ENCODE data around the gene OVAAL. TPM values are rescaled to one million over a fixed set of nuclear protein-coding genes. Genes with fewer than 3 reads are reported as not detected.

Gene OVAAL
- total RNA-seq, 2 donors from 2014 or later: 0.62 TPM; not detected in 1

DNA sequence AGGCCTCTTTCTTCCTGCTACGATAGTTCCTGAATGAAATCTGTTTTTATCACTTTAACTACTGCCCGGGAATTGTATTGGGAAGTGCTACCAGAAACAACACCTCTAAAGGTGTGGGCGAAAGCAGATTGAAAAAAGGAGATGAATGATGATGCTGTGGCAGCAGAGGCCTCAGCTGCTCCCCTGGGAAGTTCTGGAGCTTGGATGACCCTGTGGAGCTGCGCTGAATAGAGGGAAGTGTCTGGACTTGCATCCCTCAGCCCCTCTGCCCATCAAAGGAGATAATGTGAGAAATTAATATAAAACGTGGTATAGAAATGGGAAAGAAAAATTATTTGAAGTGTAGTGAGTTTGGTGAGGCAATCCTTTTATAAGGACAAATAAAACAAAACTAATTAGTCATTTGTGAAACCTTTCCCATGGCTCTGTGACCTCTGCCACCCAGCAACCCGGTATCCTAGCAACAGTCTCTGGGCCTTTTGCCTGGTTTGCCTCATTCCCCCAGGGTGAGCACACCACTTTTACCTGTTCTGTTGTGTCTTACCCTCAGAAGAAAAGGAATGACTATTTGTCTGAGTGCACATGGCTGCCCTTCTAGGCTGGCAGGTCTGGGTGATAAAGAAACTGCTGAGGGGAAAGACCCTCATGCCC lies 21.3 kb downstream of the OVAAL start:
- DNase-seq (ENCODE audit: low spot score): no peak
- no peaks in the 10 kb centered on the region for H3K9me3 ChIP-seq
- H3K4me3 ChIP-seq: no peak overlapping the region
- TF ChIP-seq POLR2AphosphoS5 (IDR thresholded peaks at IDR 0.05) (no peak), POLR2A (IDR thresholded peaks at IDR 0.05) (no peak), CTCF (IDR thresholded peaks at IDR 0.05) (no peak)
- 73% methylated on average over 6 of the region's 6 CpGs for WGBS
- no peak overlapping the region for H3K27ac ChIP-seq
- H3K36me3 ChIP-seq: no peaks in the 10 kb centered on the region
- intact Hi-C loops (cut with DNase I): no loop called here
- no peaks in the 10 kb centered on the region for H3K27me3 ChIP-seq (replicated peaks; ENCODE audit: insufficient read depth)
- H3K4me1 ChIP-seq (replicated peaks): no peaks in the 10 kb centered on the region

GRCh38 chr1:180581635-180582039 lies 22.9 kb downstream of the OVAAL start:
- 96% methylated on average over 1 of the region's 1 CpG for WGBS
- H3K4me1 ChIP-seq (replicated peaks): no peaks in the 10 kb centered on the region
- intact Hi-C loops (cut with DNase I): no loop called here
- H3K27me3 ChIP-seq (replicated peaks; ENCODE audit: insufficient read depth): no peaks in the 10 kb centered on the region
- no peak overlapping the region for H3K4me3 ChIP-seq
- H3K27ac ChIP-seq: no peak overlapping the region
- H3K36me3 ChIP-seq: no peaks in the 10 kb centered on the region
- no peaks in the 10 kb centered on the region for H3K9me3 ChIP-seq
- no peak for DNase-seq (ENCODE audit: low spot score)
- TF ChIP-seq POLR2AphosphoS5 (IDR thresholded peaks at IDR 0.05) (no peak), CTCF (IDR thresholded peaks at IDR 0.05) (no peak), POLR2A (IDR thresholded peaks at IDR 0.05) (no peak)

- no peaks in the 10 kb centered on the region for H3K27me3 ChIP-seq (replicated peaks; ENCODE audit: insufficient read depth)
- 80% methylated on average over 8 of the region's 8 CpGs for WGBS
- no peak for TF ChIP-seq CTCF (IDR thresholded peaks at IDR 0.05)
- no peak for TF ChIP-seq POLR2A (IDR thresholded peaks at IDR 0.05)
These were observed 26.1 kb downstream of the OVAAL start for GRCh38 chr1:180584869-180585268.

DNA sequence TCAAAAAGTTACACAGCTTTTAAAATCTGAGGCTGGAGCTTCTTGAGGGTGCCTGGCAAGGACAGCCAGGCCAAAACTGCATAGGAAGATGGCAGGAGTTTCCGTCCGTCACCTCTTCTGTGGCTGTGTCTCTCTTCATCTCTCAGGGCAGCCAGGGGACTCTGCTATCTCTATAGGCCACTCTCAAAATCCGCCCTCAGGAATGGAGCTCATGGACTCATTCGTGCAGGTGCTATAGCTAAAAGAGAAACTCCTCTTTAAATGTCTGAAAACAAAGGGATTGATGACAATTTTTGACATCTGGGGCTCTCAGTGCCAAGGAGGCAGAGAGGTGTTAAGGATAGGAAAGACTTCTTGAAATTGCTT lies 27.2 kb downstream of the OVAAL start:
- H3K36me3 ChIP-seq: no peaks in the 10 kb centered on the region
- H3K27me3 ChIP-seq (replicated peaks; ENCODE audit: insufficient read depth): no peaks in the 10 kb centered on the region
- no peak overlapping the region for H3K4me3 ChIP-seq
- 65% methylated on average over 4 of the region's 4 CpGs for WGBS
- no peak for DNase-seq (ENCODE audit: low spot score)
- TF ChIP-seq CTCF (IDR thresholded peaks at IDR 0.05) (no peak), POLR2AphosphoS5 (IDR thresholded peaks at IDR 0.05) (no peak), POLR2A (IDR thresholded peaks at IDR 0.05) (no peak)
- H3K4me1 ChIP-seq (replicated peaks): no peaks in the 10 kb centered on the region
- peak overlapping the region; percentile 12 to 55 for H3K27ac ChIP-seq
- H3K9me3 ChIP-seq: no peaks in the 10 kb centered on the region
- intact Hi-C loops (cut with DNase I): no loop called here

More at GRCh38 chr1:180584869-180585268, 26.1 kb downstream of the OVAAL start:
- Histone ChIP-seq H3K9me3 (no peaks in the 10 kb centered on the region), H3K4me1 (replicated peaks) (no peaks in the 10 kb centered on the region), H3K4me3 (no peak overlapping the region), H3K36me3 (no peaks in the 10 kb centered on the region), H3K27ac (peak overlapping the region; percentile 55 to 59)
- DNase-seq (ENCODE audit: low spot score): no peak
- intact Hi-C loops (cut with DNase I): no loop called here

DNA sequence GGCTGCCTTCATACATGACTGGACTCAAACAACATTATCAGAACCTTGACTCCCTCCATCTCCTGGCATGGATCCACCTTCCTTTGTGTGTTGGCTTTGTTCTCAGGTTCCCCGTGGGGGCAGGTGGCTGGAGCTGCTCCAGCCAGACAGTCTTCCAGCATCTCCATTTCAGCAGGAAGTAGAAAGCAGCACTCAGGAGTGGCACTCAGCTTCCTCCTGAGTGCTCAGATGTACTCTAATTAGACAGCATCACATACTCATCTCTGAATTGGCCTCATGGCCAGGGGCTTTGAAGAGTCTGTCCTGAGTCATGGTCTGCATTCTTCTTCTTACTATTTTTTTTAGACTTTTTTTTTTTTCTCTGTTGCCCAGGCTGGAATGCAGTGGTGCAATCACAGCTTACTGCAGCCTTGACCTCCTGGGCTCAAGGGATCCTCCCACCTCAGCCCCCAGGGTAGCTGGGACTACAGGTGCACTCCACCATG lies 27.9 kb downstream of the OVAAL start:
- Histone ChIP-seq H3K4me1 (replicated peaks) (no peaks in the 10 kb centered on the region), H3K27ac (no peak overlapping the region), H3K4me3 (no peak overlapping the region), H3K9me3 (no peaks in the 10 kb centered on the region), H3K36me3 (no peaks in the 10 kb centered on the region), H3K27me3 (replicated peaks; ENCODE audit: insufficient read depth) (no peaks in the 10 kb centered on the region)
- intact Hi-C loops (cut with DNase I): no loop called here
- 23% methylated on average over 1 of the region's 1 CpG for WGBS
- DNase-seq (ENCODE audit: low spot score): peak; percentile 69
- TF ChIP-seq CTCF (IDR thresholded peaks at IDR 0.05): no peak
- TF ChIP-seq POLR2AphosphoS5 (IDR thresholded peaks at IDR 0.05): peak; percentile 74
